PC-9 (cell line): ENCODE data around the gene GANC.

Experiments used
- CTCF ChIP-seq: fragments of 200-600 bp; sonication (generic); conservative IDR thresholded peaks from 2 replicates; pipeline ENCODE4 v1.6.1; 2017; ENCODE audit warnings: mixed run types, antibody characterized with exemption, mild to moderate bottlenecking, moderate library complexity
- EZH2 ChIP-seq: fragments of 200-600 bp; sonication (generic); IDR thresholded peaks from 2 replicates; pipeline ENCODE4 v1.8.0; 2017; ENCODE audit warnings: antibody characterized with exemption, low read depth

DNA sequence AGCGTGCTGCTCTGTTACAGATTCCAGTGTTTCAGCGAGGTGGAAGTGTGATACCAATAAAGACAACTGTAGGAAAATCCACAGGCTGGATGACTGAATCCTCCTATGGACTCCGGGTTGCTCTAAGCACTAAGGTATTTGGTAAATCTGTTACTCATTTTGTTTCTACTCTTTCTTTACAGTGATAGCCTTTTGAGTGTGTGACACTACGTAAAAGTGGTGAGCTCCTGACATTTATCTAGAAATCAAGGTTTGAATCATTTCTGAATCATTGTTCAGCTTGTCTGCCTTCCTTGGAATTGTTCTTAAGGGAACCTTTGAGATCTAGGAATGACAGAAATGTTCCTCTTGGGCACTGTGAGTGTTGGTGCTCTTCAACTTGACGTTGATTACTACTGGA, 75.1 kb downstream of the GANC start:
- TF ChIP-seq CTCF (no peak), EZH2 (no peak)
